HG03354 (cell line): ENCODE results near the gene ARHGEF2.
A peak's percentile ranks its signal among the peaks of the same experiment; 100 is the strongest.
"Not testable (repeated sequence)": the region's sequence is repeated elsewhere in the genome, so short reads cannot be mapped to it uniquely, and the experiment has no call there.

Source experiments
- ATAC-seq: cut with Tn5 transposase; IDR thresholded peaks from one replicate; pipeline ENCODE4 v1.9.1; 2021; ENCODE audit warnings: mild to moderate bottlenecking; ENCODE audit not compliant: unreplicated experiment, poor library complexity, severe bottlenecking

Gene ARHGEF2

GRCh38 chr1:155996166-155996565 is 17.8 kb upstream of the ARHGEF2 start:
- ATAC-seq: no peak

- ATAC-seq: no peak
Measured at GRCh38 chr1:155993595-155993994, 15.2 kb upstream of the ARHGEF2 start.

- ATAC-seq: peak; percentile 31
Measured at GRCh38 chr1:155990005-155990739, 11.8 kb upstream of the ARHGEF2 start.

GRCh38 chr1:155989242-155990004 is 11.1 kb upstream of the ARHGEF2 start:
- ATAC-seq: peak; percentile 72

GRCh38 chr1:155984903-155985645 is 6.7 kb upstream of the ARHGEF2 start:
- ATAC-seq: not testable (repeated sequence)

- ATAC-seq: no peak
Measured at GRCh38 chr1:155984341-155984740, 6.0 kb upstream of the ARHGEF2 start.

GRCh38 chr1:155983191-155984024 is 5.1 kb upstream of the ARHGEF2 start:
- peak; percentile 64 for ATAC-seq

GRCh38 chr1:155982106-155982505 is 3.8 kb upstream of the ARHGEF2 start:
- no peak for ATAC-seq

- ATAC-seq: no peak
Measured at GRCh38 chr1:155981266-155982088, 3.1 kb upstream of the ARHGEF2 start.

- ATAC-seq: no peak
Measured at GRCh38 chr1:155979597-155980343, 1.4 kb upstream of the ARHGEF2 start.

GRCh38 chr1:155978973-155979429 is 654 bp upstream of the ARHGEF2 start:
- ATAC-seq: no peak

GRCh38 chr1:155977690-155978324 is 540 bp downstream of the ARHGEF2 start:
- peak; percentile 14 for ATAC-seq

GRCh38 chr1:155976913-155977689 is 1.2 kb downstream of the ARHGEF2 start:
- ATAC-seq: no peak

GRCh38 chr1:155976062-155976912 is 2.1 kb downstream of the ARHGEF2 start:
- no peak for ATAC-seq

GRCh38 chr1:155975375-155976061 is 2.8 kb downstream of the ARHGEF2 start:
- no peak for ATAC-seq
